ENCODE data around the gene NEK9.

GRCh38 chr14:75165586-75166391 lies 38.9 kb upstream of the NEK9 start:
- TF ChIP-seq POLR2A (IDR thresholded peaks at IDR 0.05; ENCODE audit: low read length) = no peak
- no peak for TF ChIP-seq GATA1 (IDR thresholded peaks at IDR 0.05; ENCODE audit: low read depth, low read length)
